HG02798 (cell line): ENCODE measurements around the gene DCK.

Source experiments
- ATAC-seq: cut with Tn5 transposase; IDR thresholded peaks from one replicate; pipeline ENCODE4 v1.9.1; 2021; ENCODE audit warnings: mild to moderate bottlenecking; ENCODE audit not compliant: unreplicated experiment, poor library complexity

Gene DCK

DNA sequence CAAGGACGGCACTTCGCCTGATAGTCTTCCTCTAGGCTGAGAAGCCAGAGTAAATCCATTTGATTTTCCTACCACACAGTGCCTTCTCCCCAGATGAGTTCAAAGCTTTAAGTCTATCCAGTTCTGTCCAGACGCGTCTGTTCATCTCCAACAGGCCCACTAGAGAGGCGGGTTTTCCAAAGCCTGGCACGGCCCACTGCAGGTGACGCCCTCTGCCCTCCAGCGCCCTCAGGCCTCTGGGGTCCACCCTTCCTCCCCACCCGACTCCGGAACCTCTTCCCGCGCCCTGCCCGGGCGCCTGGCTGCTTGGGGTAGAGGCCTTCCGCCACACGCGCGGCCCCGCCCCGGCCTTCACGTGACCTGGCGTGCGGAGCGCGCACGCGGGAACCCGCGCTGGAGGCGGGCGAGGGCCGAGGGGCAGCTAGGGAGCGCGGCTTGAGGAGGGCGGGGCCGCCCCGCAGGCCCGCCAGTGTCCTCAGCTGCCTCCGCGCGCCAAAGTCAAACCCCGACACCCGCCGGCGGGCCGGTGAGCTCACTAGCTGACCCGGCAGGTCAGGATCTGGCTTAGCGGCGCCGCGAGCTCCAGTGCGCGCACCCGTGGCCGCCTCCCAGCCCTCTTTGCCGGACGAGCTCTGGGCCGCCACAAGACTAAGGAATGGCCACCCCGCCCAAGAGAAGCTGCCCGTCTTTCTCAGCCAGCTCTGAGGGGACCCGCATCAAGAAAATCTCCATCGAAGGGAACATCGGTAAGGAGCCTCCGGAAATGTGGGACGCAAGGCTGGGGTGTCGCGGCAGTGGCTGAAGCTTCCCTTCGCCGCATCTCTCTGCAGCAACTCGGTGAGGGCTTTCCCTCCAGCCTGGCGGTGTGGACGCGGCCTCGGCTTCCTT is at the start of gene DCK:
Gene DCK (plus strand): TSS at position 469 of the 888 bp plus-strand sequence. CDS start 187 bp downstream, at position 656.
- ATAC-seq = peak; percentile 91

DNA sequence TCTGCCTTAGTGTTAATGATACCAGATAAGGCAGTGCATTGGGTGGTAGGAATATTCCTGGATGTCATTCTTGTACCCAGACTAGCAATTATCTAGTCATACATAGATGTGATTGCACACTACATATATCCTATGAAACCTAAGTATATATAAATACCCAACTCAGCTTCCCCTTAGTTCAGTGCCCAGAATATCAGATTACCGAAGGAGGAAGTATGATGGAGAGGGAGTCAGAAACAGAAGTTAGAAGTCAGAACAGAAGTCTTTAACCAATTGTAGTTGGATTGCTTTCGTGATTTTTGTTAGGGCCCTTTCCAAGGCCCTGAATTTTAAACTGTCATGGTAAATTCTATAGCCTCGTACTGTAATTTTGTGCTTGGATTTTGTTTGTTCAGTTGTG is 48.4 kb upstream of the DCK start:
- no peak for ATAC-seq

DNA sequence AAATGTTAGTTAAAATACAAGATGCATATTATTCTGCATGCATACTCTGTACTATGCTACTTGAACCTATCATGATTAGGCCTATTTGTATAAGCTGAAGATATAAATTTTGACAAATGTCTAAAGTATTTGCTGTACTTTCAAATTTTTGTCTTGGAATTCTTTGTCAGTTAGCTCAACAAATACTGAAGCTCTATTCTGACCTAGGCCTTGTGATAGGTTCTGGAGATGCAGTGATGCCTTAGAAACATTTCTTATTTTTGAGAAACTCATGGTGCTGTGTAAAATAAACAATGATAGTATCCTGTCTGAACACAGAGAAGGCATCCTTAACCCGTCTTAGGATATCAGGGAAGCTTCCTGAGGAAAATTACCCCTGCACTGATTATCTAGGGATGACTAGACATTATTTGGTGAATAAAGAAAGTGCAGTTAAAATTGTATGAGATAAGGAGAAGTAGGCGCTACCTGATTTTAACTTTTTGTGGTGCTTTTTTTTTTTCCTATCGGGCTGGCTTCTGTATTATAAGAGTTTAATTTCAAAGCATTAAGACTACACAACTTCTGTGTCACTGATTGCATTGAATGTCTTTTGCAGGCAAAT is 47.9 kb upstream of the DCK start:
- no peak for ATAC-seq

DNA sequence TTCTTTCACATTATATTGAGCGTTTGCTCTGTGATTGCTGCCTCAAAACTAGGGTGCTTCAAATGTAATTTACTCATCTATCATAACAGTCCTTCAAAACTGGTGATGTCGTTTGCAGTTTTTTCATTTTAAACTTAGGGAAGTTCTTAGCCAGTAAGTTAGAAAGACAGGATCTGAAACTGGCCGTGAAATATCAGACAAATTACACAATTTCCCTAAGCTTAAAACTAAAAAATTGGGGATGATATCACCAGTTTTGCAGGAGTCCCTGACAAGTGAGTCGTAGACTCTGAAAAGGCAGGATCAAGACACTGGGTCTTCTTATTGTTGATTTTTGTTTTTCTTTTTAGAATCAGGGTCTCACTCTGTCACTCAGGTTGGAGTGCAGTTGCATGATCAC is 46.5 kb upstream of the DCK start:
- no peak for ATAC-seq

DNA sequence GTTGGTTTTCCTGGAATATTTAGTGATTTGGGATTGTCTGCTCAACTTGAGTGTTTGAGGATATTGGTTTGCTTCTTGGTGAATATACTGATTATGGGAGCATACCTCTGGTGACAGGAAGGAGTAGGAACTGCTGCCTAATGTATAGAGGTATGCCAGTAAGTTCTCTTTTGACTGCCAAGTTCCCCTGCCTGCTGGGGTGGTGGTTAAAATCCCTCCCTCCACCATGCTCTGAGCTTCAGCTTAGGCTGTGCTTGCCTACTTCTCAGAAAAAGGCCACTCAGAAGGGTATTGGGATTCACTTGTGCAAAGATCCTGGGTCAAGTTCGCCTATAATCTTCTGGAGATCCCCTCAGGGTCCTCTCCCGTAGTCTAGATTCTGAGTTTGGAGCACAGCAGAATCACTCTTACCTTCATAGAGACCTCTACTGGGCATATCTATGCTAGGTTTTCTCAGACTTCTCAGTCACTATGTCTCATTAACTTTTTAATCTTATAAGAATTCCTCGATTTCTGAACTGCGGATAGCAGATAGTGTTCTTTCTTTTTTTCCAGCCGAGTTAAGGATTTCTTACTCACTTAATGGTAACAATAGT is 44.7 kb upstream of the DCK start:
- ATAC-seq = peak; percentile 67

DNA sequence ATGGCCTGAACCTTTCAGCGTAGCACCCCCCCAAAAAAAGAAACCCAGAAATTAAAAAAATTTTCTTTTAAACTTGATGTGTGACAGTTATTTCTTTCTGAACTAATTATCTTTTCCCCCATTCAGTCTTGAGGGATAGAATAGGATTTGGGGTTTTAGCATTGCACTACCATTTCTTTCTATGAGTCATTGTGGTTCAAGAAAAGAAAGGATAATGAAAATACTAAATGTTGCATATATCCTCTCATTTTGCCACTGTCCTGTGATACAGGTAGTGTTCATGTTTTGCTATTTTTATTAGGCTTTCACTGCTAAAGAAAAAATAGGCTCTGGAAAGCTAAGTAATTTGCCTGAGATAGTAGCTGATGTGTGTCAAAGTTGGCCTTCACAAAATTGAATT is 39.4 kb upstream of the DCK start:
- ATAC-seq = no peak

DNA sequence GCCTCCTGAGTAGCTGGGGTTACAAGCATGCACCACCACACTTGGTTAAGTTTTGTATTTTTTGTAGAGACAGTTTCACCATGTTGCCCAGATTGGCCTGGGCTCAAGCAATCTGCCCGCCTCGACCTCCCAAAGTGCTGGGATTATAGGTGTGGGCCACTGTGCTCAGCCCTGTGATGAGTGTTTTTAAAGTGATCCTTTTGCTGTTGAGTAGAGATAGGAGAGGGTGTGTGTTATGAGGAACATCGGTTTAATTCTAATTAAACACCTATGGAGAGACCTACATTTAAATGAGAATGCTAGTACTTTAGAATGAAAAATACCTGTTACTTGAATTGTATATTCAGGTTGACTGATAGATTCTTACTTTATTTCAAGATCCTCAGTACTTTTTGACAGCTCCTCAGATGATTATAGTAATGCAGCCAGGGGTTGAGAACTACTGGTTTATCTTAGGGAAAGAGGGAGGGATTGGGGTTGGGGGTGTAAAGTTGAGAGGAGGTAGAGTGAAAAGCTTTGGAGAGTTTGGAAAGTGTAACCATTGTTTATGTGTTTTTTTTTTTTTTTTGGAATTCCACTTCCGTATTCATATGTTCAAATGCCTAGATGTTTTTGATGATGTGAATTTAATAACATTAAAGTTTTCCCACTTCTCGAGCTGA is 36.8 kb upstream of the DCK start:
- no peak for ATAC-seq

DNA sequence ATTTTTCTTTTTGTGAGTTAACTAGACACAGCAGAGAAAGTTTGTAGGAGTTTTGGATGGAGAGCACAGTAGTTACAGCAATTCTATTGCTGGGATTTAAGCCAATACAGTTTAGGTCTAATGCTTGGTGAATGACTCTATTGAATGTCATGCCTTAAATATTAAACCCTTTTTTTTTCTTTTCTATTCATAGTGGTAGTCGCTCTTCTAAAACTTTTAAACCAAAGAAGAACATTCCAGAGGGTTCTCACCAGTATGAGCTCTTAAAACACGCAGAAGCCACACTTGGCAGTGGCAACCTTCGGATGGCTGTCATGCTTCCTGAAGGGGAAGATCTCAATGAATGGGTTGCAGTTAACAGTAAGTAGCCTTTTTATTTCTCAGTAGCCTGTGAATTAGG is 34.8 kb upstream of the DCK start:
- no peak for ATAC-seq

DNA sequence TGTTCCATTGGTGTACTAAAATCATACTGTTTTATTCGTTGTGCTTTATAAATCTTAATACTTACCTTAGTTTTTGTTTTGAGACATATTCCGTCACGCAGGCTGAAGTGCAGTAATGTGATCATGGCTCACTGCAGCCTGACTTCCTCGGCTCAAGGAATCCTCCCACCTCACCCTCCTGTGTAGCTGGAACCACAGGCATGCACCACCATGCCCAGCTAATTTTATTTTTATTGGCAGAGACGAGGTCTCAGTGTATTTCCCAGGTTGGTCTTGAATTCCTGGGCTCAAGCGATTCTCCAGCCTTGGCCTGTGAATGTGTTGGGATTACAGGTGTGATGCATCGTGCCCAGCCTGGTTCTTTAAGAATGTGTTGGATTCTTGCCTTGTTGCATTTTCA is 24.4 kb upstream of the DCK start:
- ATAC-seq = no peak

DNA sequence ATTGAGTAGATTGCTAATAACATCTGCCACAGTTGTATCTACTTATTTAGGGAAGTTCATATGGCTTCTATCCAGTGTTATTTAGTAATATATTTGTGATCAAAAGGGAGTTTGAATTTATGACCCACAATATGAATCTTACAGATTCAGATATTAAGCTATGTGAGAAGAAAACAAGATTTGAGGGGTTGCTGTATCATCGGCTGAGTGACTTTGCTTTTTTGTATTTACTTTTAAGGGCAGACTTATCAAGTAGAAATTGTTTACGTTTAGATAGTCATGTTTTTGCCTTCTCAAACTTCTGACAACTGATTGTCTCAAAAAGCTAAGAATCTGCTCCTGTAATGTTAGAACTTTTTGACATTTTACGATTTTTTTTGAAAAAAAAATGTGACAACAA is 17.2 kb upstream of the DCK start:
- ATAC-seq = no peak

DNA sequence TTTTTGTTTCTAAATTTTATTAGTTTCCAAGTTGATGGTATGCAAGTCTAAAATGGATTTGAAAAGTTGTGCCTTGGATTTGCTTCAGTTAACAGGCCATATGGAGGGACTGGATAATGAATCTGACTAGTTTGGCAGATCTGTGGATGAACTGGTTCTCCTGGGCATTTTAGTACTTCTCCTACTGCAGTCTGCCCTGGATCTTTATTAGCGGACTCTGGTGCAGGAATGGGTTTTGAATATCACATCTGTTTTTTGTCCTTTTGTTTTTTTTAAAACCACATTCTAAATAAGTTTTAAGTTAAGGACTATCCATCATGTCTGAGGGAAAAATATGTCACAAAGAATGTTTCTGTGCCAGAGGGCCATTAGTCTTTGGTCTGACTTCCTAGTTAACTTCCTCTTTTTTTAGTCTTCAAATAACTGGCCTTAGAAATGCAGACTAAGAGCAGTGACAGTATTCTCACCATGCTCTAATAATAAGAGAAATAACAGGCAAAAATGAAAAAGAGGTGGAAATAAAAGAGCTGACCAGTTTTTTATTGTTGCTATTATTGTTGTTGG is 13.9 kb upstream of the DCK start:
- no peak for ATAC-seq

DNA sequence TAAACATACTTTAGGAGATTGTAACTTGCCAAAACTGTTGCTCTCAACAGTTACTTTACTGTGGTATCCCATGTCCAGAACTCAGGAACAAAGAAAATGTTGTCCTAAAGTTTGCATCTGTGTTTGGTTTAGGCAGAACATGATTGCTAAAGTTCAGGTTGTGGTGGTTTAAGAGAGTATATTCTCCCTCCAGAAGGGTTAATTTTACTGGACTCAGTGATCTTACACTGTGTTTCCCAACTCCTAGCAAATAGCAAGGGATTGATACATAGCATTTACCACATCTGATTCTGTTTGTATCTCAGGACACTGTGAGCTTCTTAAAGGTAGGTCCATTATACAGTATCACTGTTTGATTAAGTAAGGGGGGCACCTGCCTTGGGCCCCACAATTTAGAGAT is 13.3 kb upstream of the DCK start:
- ATAC-seq = no peak

DNA sequence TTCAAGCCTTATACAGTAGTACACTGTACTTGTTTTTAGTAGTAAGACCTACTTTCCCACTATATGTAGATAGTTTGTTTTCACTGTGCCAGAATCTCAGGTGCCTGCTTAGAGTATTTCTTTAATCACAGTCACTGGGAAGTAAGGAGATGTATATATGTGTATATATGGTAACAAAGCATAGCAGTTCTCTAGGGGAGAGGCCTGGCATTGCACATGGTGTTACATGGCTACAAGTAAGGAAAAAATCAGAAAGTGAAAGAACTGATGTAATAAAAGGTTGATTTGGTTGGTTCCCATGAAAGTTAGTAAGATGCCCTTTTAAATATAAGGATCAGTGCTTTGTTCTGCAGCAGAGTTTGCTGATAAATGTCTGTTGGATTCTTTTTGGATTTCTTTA is 9.3 kb upstream of the DCK start:
- no peak for ATAC-seq

DNA sequence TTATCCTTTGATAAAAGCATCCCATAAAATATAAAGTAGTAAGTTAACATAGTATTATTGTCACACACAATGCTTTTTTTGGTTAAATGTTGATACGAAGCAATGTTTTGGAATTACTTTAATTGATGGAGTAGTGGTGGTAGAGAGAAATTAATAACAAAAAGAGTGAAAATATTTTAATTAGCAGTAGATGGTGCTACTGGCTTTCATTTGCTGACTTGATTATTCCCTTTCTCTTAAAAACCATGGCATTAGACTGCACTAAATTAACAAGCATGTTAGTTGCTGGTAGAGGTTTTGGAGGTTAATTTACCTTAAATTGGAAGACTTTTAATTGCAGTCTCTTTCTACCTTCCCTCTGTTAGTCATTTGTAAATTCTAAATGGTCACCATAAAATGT is 8.9 kb upstream of the DCK start:
- no peak for ATAC-seq

DNA sequence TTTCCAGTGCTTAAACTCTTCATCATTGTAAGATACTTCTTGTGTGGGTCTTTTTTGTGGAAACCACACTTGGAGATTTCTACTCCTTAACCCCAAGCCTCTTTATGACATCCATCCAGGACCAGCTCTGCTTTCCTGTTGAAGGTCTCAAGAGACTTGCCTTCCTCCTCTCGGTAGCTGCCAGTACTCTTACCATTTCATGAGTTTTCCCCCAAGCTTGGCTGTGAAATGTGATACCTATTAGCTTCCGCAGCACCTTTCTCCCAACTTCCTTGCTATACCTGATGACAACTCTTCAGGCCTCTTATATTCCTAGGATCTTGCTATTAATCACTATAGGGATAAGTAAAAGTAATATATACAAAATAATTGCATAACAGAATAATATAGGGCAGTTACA is 1.9 kb upstream of the DCK start:
- no peak for ATAC-seq

DNA sequence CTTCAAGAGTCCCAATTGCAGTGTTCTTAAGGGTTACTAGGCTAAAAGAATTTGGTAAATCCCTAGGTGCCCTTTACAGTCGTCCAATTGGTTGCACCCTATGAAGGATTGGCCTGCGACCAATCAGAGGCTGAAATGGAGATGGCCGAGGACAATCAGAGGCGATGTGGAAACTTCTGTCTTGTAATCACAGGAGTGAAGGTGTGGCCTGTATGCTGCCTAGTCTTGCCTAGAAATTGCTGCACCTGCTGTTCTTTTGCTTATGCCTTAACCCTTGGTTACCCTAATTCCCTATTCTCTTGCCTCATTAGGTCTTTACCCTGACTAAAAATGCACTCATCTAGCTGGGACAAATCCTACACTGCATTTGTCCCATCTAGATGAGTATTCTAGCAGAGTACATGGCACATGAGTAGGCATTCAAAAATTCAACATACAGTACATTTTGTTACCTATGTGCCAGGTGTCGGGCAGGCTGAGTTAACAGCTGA is 1.0 kb upstream of the DCK start:
- ATAC-seq = no peak

DNA sequence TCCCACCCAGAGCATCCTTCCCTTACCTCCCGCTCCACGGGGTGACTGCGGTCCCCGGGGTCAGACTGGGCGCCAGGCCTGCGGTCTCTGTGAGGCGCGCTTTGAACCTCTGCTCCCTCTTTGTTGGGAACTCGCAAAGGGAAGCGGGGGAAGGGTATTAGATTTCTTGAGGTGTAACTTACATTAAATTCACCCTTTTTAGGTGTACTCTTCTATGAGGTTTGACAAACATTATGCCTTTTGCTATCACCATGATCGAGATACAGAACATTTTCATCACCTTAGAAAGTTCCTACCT is 569 bp downstream of the DCK start:
- ATAC-seq = no peak

DNA sequence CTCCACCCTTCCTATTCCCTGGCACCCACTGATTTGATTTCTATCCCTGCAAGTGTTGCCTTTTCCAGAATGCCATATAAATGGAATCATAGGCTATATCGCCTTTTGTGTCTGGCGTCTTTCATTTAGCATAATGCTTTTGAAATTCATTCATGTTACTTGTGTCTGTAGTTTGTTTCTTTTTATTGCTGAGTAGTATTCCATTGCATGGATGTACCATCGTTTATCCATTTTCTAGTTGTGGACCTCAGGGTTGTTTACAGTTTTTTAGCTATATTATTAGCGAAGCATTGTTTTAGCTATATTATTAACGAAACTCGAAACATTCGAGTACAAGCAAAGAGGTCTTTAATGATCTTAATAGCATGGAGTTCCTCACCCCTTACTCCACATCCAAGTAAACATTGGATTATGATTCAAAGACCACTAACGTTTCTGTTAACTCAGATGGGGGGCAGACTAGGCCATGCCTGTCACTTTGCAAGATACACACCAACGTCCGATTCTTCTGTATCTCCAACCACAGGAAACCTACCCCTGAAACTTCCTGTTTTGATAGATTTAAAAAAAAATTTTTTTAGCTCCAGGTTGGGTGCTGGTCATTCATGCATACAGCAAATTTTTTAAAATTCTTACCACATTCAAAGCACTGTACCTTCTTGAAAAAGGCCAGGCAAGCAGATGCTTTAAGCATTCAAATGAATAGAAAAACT is 1.1 kb downstream of the DCK start:
- peak; percentile 35 for ATAC-seq

DNA sequence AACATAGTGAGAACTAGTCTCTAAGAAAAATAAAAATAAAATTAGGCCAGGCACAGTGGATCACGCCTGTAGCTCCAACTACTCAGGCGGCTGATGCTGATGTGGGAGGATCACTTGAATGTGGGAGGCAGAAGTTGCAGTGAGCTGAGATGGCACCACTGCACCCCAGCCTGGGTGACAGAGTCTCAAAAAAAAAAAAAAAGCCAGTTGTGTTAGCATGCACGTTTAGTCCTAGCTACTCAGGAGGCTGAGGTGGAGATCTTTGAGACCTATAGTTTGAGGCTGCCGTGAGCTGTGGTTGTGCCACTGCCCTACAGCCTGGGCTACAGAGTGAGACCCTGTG is 2.5 kb downstream of the DCK start:
- ATAC-seq = no peak

DNA sequence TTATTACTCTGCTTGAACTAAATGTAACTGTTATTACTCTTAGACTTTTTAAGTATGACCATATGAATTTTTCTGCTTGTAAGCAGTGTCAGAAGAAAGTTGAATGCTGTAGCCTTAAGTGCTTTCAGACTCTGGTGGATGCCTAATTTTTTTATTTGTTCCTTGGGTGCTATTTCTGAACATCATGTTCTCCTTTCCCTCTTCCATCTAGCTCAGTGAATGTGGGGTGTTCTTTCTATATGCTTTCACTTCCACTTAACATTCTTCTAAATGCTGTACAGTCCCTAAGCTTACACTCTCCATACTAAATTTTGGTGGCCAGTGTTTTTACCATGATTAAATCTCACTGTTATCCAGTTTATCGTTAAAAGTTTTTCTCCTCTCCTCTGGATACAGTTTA is 3.6 kb downstream of the DCK start:
- ATAC-seq = no peak
